Nephron progenitor cell (in vitro differentiated cells): ENCODE data around the gene SLC6A1.

Source experiments
- DNase-seq: peaks from one replicate; pipeline ENCODE4 v3.0.0; 2021
- H3K27ac Mint-ChIP-seq: 2 replicates; pipeline ENCODE4 v1.8.0; 2021; ENCODE audit warnings: mild to moderate bottlenecking, moderate library complexity, mixed read lengths
- H3K27me3 Mint-ChIP-seq: 2 replicates; pipeline ENCODE4 v1.8.0; 2021; ENCODE audit warnings: mild to moderate bottlenecking, low read depth, mixed read lengths; ENCODE audit not compliant: poor library complexity
- H3K36me3 Mint-ChIP-seq: 2 replicates; pipeline ENCODE4 v1.8.0; 2021; ENCODE audit warnings: low read depth, mixed read lengths
- H3K4me1 Mint-ChIP-seq: 2 replicates; pipeline ENCODE4 v1.8.0; 2021; ENCODE audit warnings: mixed read lengths
- H3K4me3 Mint-ChIP-seq: 2 replicates; pipeline ENCODE4 v1.8.0; 2021; ENCODE audit warnings: mild to moderate bottlenecking, moderate library complexity, mixed read lengths
- H3K9me3 Mint-ChIP-seq: 2 replicates; pipeline ENCODE4 v1.8.0; 2021; ENCODE audit warnings: mild to moderate bottlenecking, moderate library complexity, mixed read lengths
- CTCF ChIP-seq: fragments of 200-600 bp; sonication (generic); IDR thresholded peaks from 2 replicates; pipeline ENCODE4 v1.5.0; 2021; ENCODE audit warnings: antibody characterized with exemption

Gene SLC6A1

DNA sequence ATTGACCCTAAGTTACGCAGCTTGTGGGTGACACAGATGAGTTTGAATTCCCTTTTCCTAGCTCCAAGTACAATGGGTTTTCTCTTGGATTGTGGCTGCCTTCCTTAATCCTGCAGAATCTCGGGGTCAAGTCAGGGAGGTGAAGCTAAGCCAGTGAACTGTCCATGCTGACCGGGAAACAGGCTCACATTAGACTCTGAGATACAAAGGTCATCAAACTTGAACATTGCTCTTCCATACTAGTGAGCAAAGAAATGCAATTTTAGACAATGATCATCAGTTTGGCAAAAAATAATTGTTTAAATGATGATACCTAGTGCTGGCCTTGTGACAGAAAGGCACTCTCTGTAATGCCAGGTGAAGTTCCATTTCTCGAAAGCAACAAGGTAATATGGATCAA is 31.6 kb downstream of the SLC6A1 start:
- Mint-ChIP-seq H3K27ac (no peak overlapping the region), H3K4me3 (no peak overlapping the region), H3K27me3 (peaks cover 20% of the 10 kb centered on the region), H3K4me1 (no peaks in the 10 kb centered on the region), H3K9me3 (peaks cover 26% of the 10 kb centered on the region), H3K36me3 (no peaks in the 10 kb centered on the region)
- TF ChIP-seq CTCF: no peak
- no peak for DNase-seq

- Mint-ChIP-seq H3K4me3 (no peak overlapping the region), H3K27ac (no peak overlapping the region), H3K36me3 (no peaks in the 10 kb centered on the region), H3K27me3 (peaks cover 23% of the 10 kb centered on the region), H3K9me3 (peaks cover 28% of the 10 kb centered on the region), H3K4me1 (no peaks in the 10 kb centered on the region)
- DNase-seq: no peak
- no peak for TF ChIP-seq CTCF
Measured at GRCh38 chr3:11029948-11030347, 37.4 kb downstream of the SLC6A1 start.

DNA sequence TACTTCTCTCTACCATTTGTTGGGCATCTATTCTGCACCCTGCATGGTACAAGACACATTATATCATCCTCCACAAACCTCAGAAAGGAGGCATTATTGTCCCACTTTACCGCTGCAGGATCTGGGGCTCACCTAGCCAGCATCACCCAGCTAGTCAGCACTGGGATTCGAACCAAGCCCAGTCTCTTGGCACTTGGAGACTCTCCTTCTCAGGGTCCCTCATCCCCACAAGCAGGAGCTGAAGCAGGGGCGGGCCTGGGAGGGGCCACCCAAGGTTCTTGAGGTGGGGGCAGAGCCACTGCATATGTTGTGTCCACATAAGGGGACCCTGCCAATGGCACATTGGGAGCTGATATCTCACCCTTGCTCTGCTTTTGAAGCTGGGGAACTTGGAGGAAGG is 41.3 kb downstream of the SLC6A1 start:
- H3K4me1 Mint-ChIP-seq: no peaks in the 10 kb centered on the region
- no peaks in the 10 kb centered on the region for H3K36me3 Mint-ChIP-seq
- TF ChIP-seq CTCF: no peak
- peaks cover 3% of the 10 kb centered on the region for H3K9me3 Mint-ChIP-seq
- DNase-seq: no peak
- no peak overlapping the region for H3K4me3 Mint-ChIP-seq
- peaks cover 39% of the 10 kb centered on the region for H3K27me3 Mint-ChIP-seq
- H3K27ac Mint-ChIP-seq: no peak overlapping the region

DNA sequence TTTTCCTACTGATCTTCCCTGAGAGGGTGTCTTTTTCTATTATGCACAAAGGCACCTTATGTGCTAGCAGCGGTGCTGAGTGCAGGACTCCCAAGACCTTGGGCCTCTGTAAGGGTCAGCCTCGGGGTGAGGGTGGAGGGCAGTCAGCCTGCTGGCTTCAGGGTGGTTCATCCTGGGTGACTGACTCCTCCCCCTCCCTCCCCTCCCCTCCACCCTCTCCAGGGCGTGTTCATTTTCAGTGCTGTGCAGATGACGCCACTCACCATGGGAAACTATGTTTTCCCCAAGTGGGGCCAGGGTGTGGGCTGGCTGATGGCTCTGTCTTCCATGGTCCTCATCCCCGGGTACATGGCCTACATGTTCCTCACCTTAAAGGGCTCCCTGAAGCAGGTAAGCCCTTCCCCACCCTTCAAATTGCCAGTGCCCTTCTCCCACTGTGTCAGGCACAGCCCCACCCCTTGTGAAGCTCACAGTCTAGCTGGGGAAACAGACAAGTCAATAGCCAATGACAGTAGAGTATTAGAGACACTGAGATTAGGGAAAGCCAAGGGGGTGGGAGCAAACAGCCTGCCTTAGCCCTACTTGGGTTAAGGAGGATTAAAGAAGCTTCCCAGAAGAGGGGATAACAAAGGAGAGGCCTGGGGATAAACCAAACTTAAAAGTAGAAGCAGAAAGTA is 41.9 kb downstream of the SLC6A1 start:
- Mint-ChIP-seq H3K4me3 (no peak overlapping the region), H3K4me1 (no peaks in the 10 kb centered on the region), H3K9me3 (no peaks in the 10 kb centered on the region), H3K27me3 (peaks cover 40% of the 10 kb centered on the region), H3K36me3 (no peaks in the 10 kb centered on the region), H3K27ac (no peak overlapping the region)
- TF ChIP-seq CTCF: no peak
- DNase-seq: no peak

DNA sequence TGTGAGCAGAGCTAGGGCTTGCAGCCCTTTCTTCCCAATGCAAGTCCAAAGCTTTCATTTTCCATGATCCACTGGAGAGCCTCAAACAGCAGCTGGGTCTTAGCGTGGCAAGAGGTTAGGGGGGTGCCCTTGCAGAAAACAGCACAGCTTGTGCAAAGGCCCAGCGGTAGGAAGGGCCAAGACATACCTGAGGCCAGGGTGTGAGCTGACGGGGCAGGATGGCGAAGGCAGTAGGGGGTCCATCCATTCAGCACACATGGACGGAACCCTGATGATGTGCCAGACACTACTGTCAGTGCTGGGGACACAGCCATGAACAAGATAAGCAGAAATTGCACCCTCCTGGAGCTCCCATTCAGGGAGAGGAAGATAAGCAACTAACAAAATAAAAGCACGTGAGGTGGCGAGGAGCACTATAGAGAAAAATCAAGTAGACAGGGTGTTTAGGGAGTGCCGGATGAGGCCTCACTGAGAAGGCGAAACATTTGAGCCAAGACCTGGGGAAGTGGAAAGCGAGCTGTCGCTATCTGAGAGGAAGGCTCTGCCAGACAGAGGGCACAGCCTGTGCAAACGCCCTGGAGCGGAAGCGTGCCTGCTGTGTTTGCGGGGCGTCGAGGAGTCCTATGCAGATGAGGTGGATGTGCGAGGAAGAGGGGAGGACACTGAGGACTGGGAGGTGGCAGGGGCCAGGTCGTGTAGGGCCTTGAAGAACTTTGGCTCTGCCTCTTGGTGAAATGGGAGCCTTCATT is 43.4 kb downstream of the SLC6A1 start:
- Mint-ChIP-seq H3K27me3 (peaks cover 35% of the 10 kb centered on the region), H3K4me1 (no peaks in the 10 kb centered on the region), H3K9me3 (no peaks in the 10 kb centered on the region), H3K4me3 (no peak overlapping the region), H3K36me3 (no peaks in the 10 kb centered on the region), H3K27ac (no peak overlapping the region)
- no peak for TF ChIP-seq CTCF
- DNase-seq: no peak
